ENCODE measurements around the gene HSPA1A. TPM values are rescaled to one million over a fixed set of nuclear protein-coding genes. Genes with fewer than 3 reads are reported as not detected.

Gene HSPA1A
- total and polyA plus RNA-seq, 9 of the 15 experiments (the other 6 are each of a cell fraction or from before 2014, with no cell fraction given), result 2.2 to 273 (median 107) TPM

DNA sequence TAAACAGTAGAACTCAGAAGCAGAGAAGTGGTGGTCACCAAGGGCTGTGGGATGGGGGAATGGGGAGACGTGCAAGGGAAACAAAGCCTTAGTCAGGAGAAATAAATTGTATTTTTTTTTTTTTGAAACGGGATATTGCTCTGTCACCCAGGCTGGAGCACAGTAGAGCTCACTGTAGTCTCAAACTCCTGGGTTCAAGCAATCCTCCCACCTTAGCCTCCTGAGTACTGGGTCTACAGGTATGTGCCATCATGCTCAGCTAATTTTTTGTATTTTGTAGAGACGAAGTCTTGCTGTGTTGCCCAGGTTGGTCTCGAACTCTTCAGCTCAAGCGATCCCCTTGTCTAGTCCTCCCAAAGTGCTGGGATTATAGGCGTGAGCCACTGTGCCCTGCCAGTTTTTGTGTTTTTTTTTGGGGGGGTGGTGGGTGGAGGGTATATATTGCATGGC is 15.6 kb downstream of the HSPA1A start (continued):
- TF ChIP-seq, protein P1, sequence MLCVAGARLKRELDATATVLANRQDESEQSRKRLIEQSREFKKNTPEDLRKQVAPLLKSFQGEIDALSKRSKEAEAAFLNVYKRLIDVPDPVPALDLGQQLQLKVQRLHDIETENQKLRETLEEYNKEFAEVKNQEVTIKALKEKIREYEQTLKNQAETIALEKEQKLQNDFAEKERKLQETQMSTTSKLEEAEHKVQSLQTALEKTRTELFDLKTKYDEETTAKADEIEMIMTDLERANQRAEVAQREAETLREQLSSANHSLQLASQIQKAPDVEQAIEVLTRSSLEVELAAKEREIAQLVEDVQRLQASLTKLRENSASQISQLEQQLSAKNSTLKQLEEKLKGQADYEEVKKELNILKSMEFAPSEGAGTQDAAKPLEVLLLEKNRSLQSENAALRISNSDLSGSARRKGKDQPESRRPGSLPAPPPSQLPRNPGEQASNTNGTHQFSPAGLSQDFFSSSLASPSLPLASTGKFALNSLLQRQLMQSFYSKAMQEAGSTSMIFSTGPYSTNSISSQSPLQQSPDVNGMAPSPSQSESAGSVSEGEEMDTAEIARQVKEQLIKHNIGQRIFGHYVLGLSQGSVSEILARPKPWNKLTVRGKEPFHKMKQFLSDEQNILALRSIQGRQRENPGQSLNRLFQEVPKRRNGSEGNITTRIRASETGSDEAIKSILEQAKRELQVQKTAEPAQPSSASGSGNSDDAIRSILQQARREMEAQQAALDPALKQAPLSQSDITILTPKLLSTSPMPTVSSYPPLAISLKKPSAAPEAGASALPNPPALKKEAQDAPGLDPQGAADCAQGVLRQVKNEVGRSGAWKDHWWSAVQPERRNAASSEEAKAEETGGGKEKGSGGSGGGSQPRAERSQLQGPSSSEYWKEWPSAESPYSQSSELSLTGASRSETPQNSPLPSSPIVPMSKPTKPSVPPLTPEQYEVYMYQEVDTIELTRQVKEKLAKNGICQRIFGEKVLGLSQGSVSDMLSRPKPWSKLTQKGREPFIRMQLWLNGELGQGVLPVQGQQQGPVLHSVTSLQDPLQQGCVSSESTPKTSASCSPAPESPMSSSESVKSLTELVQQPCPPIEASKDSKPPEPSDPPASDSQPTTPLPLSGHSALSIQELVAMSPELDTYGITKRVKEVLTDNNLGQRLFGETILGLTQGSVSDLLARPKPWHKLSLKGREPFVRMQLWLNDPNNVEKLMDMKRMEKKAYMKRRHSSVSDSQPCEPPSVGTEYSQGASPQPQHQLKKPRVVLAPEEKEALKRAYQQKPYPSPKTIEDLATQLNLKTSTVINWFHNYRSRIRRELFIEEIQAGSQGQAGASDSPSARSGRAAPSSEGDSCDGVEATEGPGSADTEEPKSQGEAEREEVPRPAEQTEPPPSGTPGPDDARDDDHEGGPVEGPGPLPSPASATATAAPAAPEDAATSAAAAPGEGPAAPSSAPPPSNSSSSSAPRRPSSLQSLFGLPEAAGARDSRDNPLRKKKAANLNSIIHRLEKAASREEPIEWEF (CRISPR knock-in tag; IDR thresholded peaks at IDR 0.05), result no peak
- TF ChIP-seq SMAD2 (IDR thresholded peaks at IDR 0.05; ENCODE audit: low read depth, low read length), result no peak
- no peak for TF ChIP-seq TGIF2 (CRISPR knock-in tag; IDR thresholded peaks at IDR 0.05)
- TF ChIP-seq KLF10 (CRISPR knock-in tag; IDR thresholded peaks at IDR 0.05), result no peak
- TF ChIP-seq CHD1 (IDR thresholded peaks at IDR 0.05; ENCODE audit: low read length), result peak; percentile 85
- no peak for TF ChIP-seq ZNF764 (CRISPR knock-in tag; IDR thresholded peaks at IDR 0.05; ENCODE audit: low read depth)
- no peak for TF ChIP-seq CBX1 (IDR thresholded peaks at IDR 0.05; ENCODE audit: low read depth)
- TF ChIP-seq, protein P2, sequence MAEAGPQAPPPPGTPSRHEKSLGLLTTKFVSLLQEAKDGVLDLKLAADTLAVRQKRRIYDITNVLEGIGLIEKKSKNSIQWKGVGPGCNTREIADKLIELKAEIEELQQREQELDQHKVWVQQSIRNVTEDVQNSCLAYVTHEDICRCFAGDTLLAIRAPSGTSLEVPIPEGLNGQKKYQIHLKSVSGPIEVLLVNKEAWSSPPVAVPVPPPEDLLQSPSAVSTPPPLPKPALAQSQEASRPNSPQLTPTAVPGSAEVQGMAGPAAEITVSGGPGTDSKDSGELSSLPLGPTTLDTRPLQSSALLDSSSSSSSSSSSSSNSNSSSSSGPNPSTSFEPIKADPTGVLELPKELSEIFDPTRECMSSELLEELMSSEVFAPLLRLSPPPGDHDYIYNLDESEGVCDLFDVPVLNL (CRISPR knock-in tag; IDR thresholded peaks at IDR 0.05; ENCODE audit: low read depth), result 0 out of 2 replicates have a peak, but pooled peaks have one; percentile 51
- TF ChIP-seq RBM25 (IDR thresholded peaks at IDR 0.05; ENCODE audit: low read depth, low read length, severe bottlenecking), result no peak
- no peak for TF ChIP-seq ZC3H8 (IDR thresholded peaks at IDR 0.05)
- TF ChIP-seq NCOA2 (IDR thresholded peaks at IDR 0.05; ENCODE audit: partially characterized antibody in 2 of 2), result no peak
- TF ChIP-seq, protein P3, sequence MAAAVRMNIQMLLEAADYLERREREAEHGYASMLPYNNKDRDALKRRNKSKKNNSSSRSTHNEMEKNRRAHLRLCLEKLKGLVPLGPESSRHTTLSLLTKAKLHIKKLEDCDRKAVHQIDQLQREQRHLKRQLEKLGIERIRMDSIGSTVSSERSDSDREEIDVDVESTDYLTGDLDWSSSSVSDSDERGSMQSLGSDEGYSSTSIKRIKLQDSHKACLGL (CRISPR knock-in tag; IDR thresholded peaks at IDR 0.05; ENCODE audit: borderline replicate concordance, poor library complexity, severe bottlenecking), result no peak
- TF ChIP-seq, protein P4, sequence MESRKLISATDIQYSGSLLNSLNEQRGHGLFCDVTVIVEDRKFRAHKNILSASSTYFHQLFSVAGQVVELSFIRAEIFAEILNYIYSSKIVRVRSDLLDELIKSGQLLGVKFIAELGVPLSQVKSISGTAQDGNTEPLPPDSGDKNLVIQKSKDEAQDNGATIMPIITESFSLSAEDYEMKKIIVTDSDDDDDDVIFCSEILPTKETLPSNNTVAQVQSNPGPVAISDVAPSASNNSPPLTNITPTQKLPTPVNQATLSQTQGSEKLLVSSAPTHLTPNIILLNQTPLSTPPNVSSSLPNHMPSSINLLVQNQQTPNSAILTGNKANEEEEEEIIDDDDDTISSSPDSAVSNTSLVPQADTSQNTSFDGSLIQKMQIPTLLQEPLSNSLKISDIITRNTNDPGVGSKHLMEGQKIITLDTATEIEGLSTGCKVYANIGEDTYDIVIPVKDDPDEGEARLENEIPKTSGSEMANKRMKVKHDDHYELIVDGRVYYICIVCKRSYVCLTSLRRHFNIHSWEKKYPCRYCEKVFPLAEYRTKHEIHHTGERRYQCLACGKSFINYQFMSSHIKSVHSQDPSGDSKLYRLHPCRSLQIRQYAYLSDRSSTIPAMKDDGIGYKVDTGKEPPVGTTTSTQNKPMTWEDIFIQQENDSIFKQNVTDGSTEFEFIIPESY (CRISPR knock-in tag; IDR thresholded peaks at IDR 0.05), result no peak
- no peak for TF ChIP-seq NCOA6 (IDR thresholded peaks at IDR 0.05)
- TF ChIP-seq HNRNPUL1 (IDR thresholded peaks at IDR 0.05; ENCODE audit: low read length), result no peak
- no peak for TF ChIP-seq ARID1B (IDR thresholded peaks at IDR 0.05)
- no peak for TF ChIP-seq SMARCB1 (IDR thresholded peaks at IDR 0.05; ENCODE audit: insufficient read length, low read depth)
- TF ChIP-seq MCM5 (IDR thresholded peaks at IDR 0.05; ENCODE audit: low read depth), result no peak
- TF ChIP-seq, protein P5, sequence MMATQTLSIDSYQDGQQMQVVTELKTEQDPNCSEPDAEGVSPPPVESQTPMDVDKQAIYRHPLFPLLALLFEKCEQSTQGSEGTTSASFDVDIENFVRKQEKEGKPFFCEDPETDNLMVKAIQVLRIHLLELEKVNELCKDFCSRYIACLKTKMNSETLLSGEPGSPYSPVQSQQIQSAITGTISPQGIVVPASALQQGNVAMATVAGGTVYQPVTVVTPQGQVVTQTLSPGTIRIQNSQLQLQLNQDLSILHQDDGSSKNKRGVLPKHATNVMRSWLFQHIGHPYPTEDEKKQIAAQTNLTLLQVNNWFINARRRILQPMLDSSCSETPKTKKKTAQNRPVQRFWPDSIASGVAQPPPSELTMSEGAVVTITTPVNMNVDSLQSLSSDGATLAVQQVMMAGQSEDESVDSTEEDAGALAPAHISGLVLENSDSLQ (IDR thresholded peaks at IDR 0.05), result no peak
